Activated CD4-positive, alpha-beta T cell treated with anti-CD3 and anti-CD28 coated beads, Interleukin-2, Interleukin-4, amounts not matched to agents 100 ng/mL and 50 ng/mL, durations not matched to agents 16 hours and 8 hours (primary cell): ENCODE measurements around the gene USP38.
A peak's percentile ranks its signal among the peaks of the same experiment; 100 is the strongest.
"Not testable (repeated sequence)": the region's sequence is repeated elsewhere in the genome, so short reads cannot be mapped to it uniquely, and the experiment has no call there.

ENCODE experiments used
- DNase-seq: peaks from one replicate; pipeline ENCODE4 v3.0.0-alpha.2; 2020; ENCODE audit warnings: low spot score

USP38 gene, protein sequence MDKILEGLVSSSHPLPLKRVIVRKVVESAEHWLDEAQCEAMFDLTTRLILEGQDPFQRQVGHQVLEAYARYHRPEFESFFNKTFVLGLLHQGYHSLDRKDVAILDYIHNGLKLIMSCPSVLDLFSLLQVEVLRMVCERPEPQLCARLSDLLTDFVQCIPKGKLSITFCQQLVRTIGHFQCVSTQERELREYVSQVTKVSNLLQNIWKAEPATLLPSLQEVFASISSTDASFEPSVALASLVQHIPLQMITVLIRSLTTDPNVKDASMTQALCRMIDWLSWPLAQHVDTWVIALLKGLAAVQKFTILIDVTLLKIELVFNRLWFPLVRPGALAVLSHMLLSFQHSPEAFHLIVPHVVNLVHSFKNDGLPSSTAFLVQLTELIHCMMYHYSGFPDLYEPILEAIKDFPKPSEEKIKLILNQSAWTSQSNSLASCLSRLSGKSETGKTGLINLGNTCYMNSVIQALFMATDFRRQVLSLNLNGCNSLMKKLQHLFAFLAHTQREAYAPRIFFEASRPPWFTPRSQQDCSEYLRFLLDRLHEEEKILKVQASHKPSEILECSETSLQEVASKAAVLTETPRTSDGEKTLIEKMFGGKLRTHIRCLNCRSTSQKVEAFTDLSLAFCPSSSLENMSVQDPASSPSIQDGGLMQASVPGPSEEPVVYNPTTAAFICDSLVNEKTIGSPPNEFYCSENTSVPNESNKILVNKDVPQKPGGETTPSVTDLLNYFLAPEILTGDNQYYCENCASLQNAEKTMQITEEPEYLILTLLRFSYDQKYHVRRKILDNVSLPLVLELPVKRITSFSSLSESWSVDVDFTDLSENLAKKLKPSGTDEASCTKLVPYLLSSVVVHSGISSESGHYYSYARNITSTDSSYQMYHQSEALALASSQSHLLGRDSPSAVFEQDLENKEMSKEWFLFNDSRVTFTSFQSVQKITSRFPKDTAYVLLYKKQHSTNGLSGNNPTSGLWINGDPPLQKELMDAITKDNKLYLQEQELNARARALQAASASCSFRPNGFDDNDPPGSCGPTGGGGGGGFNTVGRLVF

DNA sequence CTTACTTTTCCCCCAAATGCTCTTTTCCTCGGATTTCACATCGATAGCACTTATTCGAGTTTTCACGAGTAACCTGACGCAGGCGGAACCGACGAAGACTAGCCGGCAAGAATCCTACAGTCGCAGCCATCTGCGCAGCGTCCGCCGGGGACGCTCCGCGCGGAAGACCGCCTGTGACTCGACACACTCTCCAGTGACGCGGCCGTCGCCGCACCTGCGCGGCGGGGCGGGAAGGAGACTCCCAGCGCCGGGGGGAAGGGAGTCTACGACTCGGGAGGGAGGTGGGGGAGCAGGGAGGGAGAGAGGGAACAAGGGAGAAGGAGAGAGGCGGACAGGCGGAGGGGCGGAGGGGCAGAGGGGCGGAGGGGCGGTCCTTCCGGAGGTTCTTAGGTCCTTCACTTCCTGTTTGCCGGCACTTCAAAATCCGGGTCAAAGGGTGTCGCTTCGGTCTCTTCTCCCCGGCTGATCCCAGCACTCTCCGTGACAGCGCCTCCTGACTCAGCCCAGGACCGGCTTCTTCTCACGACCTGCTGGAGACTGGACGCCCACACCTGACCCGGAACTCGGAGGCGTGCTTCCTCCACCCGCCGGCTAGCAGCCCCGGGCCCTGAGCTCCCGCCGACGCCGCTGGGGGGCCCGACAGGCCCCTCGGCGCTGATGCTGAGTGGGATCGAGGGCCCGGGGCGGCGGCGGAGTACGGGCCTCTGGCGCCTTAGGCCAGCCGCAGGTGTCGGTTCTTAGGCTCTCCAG lies at the start of gene USP38:
Gene USP38, plus strand, starts transcription at position 415 of the 750 bp plus-strand sequence. CDS start 534 bp downstream, outside the sequence.
- DNase-seq = peak; percentile 93

DNA sequence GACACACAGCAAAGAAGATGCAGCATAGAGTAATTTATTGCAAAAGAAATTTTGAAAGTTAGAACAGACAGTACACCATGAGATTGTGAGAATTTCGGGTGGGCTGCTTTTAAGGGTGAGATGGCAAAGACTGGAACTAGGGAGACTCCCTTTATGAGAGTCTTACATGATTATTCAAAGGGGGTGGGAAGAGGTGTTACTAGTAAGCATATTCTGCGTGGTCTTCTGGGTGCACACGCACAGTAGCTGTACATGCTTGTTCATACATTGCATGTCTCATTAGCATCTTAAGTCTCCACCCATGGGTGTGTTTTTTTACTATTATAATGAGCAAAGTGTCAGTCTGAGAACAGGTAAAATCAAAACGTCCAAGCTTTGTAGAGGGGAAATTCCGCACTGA lies 49.4 kb upstream of the USP38 start:
- DNase-seq = no peak

DNA sequence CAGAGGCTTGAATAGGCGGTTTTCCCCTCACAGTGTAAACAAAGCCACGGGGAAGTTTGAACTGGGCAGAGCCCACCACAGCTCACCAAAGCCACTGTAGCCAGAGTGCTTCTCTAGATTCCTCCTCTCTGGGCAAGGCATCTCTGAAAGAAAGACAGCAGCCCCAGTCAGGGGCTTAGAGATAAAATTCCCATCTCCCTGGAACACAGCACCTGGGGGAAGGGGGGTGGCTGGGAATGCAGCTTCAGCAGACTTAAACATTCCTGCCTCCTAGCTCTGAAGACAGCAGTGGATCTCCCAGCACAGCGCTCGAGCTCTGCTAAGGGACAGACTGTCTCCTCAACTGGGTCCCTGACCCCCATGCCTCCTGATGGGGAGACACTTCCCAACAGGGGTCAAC lies 44.0 kb upstream of the USP38 start:
- DNase-seq = no peak

DNA sequence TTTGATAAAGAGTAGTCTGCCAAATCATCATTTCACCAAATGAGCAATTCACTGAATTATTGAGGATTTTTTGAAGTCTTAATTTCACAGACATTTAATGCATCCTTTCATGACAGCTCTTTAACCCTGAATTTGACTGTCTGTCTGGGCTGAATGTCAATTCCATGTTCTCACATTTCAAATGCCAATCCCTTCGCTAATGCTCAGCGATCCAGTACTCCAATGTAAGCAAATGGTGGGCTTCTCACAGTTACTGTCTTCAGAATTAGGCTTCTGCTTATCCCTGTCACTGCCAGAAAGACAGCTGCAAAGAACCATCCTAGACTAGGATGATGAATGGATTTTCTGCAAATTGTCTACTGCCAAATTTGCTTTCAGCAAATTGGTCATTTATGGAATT lies 36.2 kb upstream of the USP38 start:
- no peak for DNase-seq

DNA sequence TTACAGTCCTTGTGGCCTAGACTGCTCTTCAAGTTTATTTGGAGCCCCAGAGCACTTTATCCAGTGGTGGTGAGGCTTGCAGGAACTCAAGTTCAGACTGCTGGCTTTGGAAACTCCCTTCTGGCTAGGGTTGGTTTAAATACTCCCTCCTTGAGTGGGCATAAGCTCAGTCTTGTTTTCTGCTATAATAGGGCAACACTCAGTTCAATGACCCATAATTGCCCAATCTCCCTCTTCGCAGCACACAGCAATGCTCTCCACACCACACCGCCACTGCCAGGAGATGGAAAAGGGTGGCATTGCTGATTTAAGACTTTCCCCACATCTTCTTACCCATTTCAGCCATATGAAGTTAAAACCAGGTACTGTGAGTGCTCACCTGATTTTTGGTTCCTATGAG lies 27.9 kb upstream of the USP38 start:
- DNase-seq = no peak

DNA sequence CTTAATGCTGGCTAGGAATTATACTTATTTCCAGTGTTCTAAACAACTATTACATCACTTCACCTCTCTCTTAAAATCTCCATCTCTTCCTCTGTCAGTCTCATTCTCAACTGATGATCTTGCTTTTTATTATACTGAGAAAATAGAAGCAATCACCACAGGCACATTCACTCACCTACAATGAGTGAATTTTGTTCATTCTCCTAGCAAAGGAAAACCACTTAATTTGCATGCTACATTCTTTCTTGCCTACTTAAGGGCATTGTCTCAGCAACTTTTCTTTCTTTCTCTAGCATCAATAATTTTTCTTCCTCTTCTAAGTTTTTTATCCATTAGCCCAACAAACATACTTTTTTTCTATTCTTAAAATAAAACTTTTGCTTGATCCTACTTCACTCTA lies 21.1 kb upstream of the USP38 start:
- DNase-seq = no peak

DNA sequence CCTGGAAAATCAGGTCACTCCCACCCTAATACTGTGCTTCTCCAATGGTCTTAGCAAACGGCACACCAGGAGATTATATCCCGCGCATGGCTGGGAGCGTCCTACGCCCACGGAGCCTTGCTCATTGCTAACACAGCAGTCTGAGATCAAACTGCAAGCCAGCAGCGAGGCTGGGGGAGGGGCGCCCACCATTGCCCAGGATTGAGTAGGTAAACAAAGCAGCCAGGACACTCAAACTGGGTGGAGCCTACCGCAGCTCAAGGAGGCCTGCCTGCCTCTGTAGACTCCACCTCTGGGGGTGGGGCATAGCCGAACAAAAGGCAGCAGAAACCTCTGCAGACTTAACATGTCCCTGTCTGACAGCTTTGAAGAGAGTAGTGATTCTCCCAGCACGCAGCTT lies 18.0 kb upstream of the USP38 start:
- not testable (repeated sequence) for DNase-seq

DNA sequence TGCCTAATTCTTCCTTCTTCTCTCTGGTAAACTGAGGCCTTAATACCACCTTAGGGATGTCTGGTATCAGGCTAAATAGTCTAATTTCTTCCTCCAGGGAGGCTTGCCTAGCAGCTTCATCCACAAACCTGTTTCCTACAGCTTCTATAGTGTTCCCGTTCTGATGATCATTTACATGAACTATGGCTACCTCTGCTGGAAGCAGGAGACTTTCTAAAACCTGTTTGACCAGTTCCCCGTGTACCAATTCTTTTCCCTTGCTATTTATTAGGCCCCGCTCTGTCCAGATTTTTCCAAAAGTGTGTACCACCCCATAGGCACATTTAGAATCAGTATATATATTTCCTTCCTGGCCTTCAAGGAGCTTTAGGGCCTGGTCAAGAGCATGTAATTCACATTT lies 5.8 kb upstream of the USP38 start:
- DNase-seq = no peak

DNA sequence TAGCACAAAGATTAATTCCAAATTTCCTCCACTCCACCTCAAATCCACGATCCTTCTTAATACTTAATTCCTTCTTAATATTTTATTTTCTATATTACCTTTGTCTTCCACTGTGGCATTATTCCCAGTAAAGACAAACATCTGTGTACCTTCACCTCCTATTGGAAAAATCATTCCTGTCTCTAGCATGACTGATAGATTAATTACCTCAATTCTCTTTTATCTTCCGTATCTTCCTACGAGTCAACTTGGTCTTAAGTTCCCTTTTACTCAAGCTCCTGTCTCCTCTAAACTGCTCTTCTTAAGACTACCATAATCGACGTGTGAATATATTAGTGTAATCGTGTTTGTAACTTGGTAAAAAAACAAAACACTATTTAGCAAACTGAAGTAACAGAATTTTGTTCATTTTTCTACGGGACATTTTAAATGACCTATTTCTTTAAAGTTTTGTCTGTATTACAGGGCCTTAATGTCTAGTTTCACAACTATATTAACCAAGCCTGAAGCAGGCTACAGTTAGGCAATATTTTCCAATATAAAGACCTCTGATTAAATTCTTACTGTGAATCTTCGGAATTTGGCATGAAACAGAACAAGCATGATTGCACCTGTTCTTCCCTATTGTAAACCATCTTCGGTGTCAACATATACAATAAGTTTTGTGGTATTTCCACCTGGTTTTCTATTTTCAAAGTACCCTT lies 1.1 kb upstream of the USP38 start:
- no peak for DNase-seq

DNA sequence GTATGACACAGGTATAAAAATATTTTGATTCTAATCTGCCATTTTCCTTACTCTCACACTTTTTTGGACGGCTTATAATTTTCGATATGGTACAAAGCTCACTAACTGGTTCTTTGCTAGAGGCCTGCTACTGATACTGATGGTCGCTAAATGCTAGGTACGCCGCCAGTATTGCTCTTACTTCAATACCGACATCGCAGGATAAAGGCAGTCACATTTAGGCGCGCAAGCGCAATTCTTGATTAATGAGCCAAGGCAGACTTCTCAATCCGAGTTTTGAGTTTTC lies 557 bp upstream of the USP38 start:
- no peak for DNase-seq

DNA sequence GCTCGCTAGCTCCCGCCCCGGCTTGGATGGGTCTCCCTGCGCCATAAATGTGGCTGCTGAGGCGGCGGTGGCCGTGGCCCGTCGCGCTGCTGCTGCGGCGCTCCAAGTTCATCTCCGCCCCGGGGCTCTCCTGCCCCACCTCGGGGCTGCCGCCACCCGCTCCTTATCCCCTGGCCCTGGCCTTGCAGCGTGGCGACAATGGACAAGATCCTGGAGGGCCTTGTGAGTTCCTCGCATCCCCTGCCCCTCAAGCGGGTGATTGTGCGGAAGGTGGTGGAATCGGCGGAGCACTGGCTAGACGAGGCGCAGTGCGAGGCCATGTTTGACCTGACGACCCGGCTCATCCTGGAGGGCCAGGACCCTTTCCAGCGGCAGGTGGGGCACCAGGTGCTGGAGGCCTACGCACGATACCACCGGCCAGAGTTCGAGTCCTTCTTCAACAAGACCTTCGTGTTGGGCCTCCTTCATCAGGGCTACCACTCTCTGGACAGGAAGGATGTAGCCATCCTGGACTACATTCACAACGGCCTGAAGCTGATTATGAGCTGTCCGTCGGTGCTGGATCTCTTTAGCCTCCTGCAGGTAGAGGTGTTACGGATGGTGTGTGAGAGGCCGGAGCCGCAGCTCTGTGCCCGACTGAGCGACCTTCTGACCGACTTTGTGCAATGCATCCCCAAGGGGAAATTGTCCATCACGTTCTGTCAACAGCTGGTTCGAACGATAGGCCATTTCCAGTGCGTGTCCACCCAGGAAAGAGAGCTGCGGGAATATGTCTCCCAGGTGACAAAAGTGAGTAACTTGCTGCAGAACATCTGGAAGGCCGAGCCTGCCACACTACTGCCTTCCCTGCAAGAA lies 763 bp downstream of the USP38 start:
- DNase-seq = peak; percentile 19

DNA sequence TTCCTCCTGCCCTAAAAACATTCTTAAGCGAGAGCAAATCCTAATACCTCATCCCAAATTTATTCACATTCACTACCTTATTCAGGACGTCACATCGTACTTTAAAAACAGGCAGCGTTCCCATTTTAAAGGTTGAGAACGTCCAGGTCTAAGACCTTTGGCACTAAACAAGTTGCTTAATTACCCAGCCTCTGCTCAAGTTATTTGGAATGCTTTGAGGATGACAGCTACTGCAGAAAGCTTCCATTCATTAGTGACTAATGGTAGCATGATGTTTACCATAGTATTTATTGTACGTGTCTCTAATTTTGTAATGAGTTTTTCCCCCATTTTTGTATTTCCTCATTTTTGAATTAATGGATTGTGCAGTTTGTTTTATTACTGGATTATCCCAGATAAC lies 1.5 kb downstream of the USP38 start:
- no peak for DNase-seq

DNA sequence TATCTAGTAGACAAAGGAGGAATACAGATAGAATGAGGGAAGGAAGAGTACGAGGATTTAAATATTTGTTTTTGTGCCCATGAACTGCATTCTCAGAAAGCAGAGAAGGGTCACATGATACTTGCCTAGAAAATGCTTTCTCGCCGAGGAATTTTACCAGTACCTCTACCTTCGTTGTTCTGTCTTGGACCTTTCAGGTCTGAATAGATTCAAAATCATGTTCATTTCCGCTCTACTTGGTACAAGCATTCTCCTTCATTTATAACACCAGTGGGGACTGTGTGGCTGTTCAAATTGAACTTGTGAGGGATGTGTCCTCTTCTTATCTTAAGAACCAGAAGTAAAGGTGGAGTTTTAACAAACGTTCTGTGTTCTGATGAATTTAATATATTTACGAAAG lies 1.9 kb downstream of the USP38 start:
- peak; percentile 34 for DNase-seq

DNA sequence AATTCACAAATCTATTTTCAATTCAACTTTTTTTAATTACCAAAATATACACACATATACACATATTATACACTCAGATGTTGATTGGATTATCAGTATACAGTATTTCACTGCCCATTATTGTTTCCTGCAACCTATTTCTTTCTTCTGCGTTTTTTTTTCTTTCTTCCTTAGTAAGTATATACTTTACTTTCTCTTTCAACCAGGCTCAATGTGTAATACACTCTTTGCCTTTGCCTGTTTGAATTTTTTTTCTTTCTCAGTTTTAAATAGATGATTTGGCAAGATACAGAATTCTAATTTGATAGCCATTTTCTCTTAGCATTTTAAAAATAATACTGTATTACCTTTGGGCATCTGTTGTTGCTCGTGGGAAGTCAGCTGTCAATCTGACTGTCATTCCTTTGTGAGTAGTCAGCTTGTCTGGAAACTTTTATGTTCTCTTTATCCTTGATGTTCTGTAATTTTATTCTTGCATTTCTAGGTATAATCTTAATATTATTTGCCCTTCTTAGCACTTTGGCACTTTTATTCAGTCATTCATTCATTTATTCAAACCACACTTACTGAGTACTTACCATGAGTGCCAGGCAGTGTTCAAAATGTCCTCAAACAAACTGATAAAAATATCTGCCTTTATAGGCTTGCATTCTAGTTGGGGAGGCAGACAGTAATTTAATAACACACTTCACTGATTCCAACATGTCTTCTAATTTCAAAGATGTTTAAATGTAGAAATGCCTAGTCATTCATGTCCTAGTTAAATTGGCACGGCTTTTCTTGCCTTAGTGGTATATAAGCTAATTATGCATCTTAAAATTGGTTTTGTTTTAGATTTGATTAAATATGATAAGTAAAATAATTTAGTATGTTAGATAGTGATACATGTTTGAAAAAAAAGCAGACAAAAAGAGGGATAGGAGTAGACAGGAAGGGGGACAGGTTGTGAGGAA lies 3.7 kb downstream of the USP38 start:
- DNase-seq = no peak

DNA sequence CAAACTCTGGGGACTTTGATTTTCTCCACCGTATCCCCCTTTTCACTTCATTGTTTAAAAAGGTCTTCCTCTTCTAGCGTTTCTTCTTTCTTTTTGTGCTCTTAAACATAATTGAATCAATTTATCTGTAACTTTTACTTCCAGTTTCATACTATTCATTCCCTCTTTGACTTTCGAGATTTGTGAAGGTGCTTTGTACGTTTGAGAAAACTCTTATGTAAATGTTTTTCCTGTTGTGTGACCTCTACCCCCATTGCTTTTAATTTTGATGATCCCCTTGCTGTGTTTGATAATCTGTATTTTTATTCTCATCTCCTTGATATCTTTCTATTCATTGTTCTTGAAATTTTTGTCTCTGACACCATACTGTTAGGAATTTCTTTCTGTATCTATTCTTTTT lies 4.8 kb downstream of the USP38 start:
- DNase-seq = no peak

DNA sequence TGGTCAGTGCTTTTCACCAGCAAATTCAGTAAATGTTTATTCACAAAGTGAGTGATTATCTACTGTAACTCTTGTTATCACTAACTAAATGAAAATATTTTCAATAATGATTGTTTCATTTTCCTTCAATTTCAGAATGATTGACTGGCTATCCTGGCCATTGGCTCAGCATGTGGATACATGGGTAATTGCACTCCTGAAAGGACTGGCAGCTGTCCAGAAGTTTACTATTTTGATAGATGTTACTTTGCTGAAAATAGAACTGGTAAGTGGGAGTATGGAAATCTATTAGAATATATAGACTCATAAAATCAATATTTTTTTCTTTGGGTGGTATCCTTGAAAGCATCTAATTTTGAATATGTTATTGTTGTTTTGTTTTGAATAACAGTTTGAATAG lies 10.9 kb downstream of the USP38 start:
- DNase-seq = no peak

DNA sequence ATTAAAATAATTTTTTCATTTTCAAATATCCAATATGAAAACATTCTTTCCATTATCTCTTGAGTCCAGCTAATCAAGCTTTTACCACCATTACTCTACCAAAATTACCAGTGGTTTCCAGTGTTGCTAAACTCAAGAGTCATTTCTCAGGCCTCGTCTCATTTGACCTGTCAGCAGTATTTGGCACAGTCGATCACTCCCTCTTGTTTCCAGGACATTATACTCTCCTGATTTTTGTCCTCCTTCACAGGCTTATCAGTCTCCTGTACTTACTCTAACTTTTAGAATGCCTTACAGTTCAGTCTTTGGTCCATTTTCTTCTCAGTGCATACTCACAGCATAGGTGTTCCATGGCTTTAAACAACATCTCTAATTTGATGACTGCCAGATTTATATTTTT lies 11.6 kb downstream of the USP38 start:
- no peak for DNase-seq

DNA sequence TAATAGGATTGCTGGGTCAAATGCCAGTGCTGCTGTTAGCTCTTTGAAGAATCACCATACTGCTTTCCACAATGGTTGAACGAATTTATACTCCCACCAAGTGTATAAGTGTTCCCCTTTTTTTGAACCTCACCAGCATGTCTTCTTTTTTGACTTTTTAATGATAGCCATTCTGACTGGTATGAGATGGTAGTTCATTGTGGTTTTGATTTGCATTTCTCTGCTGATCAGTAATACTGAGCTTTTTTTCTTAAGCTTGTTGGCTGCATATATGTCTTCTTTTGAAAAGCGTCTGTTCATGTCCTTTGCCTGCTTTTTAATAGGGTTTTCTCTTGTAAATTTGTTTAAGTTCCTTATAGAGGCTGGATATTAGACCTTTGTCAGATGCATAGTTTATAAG lies 14.8 kb downstream of the USP38 start:
- DNase-seq = no peak

DNA sequence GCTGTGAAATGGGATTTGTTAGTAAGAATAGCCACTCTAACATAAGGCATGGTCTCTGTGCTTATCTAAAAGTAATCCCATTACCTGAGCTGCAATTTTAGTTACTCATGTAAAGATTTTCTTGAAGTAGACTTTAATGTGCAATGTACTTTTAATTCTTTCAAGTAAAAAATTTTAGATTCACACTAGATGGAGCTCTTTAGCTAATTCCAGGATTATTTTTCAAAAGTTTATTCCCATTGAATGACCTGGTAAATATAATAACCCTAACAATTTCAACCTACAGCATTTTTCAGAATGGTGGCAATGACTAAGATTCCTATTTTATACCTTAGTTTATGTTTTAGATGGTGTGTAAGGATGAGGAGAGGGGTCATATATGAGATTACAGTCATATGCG lies 18.1 kb downstream of the USP38 start:
- DNase-seq = no peak

DNA sequence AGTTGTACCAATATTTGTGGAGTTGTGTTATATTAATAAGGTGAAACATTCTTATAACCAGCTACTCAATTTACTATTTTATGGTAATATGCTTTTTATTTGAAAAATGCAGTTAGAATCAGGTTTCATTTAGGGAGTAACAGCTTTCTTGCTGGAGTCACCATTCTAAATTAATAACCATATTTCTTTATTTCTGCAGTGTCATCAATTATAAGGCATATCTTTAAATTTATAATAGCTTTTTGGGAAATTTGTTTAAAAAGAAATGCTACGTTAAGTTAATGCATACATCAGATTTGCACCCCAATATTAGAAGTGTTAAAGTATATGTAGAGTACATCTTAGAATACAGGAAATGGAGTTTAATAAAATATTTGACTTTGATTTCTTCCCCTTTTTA lies 18.9 kb downstream of the USP38 start:
- no peak for DNase-seq
